ENCODE measurements around the gene NFIC.
"Not testable (repeated sequence)": the region's sequence is repeated elsewhere in the genome, so short reads cannot be mapped to it uniquely, and the experiment has no call there.

Gene NFIC

GRCh38 chr19:3365836-3366752 is at the start of gene NFIC:
Gene NFIC (plus strand): TSS chr19:3366583. CDS start chr19:3366637, 54 bp downstream.
- peak; percentile 86 for DNase-seq

DNA sequence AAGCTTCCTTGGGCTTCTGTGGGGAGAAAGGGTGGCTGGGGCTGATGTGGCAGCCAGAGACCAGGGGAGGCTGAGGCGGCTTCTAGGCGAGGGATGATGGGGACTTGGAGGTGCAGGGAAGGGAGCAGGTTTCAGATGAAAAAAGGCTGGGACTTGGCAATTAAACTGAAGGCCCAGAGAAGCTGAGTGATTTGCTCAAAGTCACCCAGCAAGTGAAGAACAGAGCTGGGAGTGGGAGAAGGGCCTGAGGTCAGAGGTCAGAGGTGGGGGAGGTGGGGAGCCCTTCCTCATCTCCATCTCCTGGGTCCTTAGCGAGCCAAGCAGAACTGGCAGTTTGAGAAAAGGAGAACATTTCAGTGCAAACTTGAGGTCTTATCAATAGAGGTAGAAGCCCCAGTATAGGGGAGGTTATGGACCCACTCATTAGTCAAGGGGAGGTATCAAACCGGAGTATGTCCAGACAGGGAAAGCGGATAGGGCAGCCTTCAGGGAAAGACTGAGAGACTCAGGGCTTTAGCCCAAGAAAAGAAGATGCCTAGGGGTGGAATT is 49.6 kb upstream of the NFIC start:
- DNase-seq, result no peak

GRCh38 chr19:3319643-3320353 is 46.6 kb upstream of the NFIC start:
- no peak for DNase-seq

GRCh38 chr19:3320354-3320670 is 46.1 kb upstream of the NFIC start:
- DNase-seq, result no peak

DNA sequence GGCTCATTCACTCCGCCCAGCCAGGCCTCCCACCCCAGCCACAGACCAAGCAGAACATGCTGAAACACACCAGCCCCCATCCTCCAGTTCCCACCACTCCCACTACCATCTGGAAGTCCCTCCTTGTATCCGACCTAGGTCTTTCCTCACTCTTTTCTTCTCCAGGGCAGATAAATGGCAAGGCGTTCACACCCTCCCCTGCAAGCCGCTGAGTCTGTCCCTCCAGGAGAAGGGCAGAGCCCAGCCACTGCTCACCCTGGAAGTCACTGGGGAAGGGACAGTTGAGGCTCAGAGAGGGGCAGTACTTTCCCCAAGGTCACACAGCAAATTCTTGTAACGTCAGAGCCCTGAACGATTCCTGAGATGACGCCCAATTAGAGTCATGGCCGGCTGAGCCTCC is 45.5 kb upstream of the NFIC start:
- no peak for DNase-seq

DNA sequence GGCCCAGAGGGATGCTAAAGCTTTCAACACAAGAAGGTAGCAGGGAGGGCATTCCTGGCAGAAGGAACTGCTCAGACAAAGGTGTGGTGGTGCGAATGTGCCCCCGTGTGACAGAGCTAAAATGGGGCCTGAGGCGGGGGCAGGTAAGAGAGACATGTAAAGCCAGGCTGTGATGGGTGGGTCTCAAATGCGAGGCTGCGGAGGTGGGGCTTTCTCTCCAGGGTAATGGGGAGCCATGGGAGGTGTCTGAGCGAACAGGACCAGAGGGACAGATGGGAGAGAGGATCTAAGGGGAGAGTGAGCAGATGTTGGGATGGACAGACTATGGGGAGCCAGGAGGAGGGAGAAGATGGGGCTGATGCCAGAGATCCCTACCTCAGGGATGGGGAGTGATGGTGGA is 44.7 kb upstream of the NFIC start:
- DNase-seq, result no peak

GRCh38 chr19:3322199-3322978 is 44.0 kb upstream of the NFIC start:
- no peak for DNase-seq

DNA sequence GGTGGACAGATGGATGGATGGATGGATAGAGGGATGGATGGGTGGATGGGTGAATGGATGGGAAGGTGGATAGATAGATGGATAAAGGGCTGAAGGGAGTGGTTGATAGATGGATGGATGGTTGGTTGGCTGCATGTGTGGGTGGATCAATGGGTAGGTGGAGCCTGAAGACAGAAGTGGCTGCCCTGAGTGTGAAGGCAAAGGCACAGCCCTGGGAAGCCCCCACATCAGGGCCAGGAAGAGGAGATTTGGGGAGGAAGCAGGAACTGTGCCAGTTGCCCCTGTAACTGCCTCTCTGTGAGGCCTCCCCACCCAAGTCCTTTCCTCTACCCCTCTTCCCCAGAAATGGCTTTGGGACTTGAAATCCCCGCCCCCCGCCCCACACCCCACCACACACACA is 43.4 kb upstream of the NFIC start:
- no peak for DNase-seq

- DNase-seq, result no peak
These were observed 42.7 kb upstream of the NFIC start for GRCh38 chr19:3323658-3324057.

GRCh38 chr19:3324405-3324856 is 42.0 kb upstream of the NFIC start:
- no peak for DNase-seq

DNA sequence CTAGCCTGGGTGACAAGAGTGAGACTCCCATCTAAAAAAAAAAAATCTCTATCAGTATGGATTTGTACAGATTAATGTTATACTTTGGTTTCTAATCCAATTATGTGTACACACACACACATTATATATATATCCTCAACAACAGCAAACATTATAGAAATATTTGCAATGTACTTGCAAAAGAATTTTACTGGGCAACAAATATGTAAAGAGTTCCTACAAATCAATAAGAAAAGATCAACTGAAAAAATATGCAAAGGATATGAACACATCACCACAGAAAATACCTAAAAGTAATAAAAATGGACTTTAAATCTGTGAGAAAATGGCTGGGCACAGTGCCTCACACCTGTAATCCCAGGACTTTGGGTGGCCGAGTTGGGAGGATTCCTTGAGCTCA is 40.9 kb upstream of the NFIC start:
- DNase-seq, result no peak

DNA sequence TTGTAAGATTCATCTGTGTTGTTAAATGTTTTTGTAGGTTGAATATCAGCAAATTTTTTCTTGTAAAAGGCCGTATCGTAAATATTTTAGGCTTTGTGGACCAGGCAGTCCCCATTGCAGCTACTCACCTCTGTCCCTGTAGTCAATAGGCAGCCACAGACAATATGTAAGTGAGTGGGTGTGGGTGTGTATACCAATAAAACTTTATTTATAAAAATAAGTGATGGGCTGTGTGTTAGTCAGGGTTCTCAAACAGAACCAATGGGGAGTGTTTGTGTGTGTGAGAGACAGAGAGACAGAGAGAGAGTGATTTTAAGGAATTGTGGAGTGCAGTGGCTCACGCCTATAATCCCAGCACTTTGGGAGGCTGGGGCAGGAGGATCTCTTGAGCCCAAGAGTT is 37.6 kb upstream of the NFIC start:
- DNase-seq, result no peak

GRCh38 chr19:3330047-3330446 is 36.3 kb upstream of the NFIC start:
- DNase-seq, result no peak

DNA sequence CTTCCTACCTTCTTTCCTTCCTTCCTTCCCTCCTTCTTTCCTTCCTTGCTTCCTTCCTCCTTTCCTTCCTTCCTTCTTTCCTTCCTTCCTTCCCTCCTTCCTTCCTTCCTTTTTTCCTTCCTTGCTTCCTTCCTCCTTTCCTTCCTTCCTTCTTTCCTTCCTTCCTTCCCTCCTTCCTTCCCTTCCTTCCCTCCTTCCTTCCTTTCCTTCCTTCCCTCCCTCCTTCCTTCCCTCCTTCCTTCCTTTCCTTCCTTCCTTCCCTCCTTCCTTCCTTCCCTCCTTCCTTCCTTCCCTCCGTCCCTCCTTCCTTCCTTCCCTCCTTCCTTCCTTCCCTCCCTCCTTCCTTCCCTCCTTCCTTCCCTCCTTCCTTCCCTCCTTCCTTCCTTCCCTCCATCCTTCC is 34.2 kb upstream of the NFIC start:
- not testable (repeated sequence) for DNase-seq

GRCh38 chr19:3333020-3333583 is 33.3 kb upstream of the NFIC start:
- no peak for DNase-seq

GRCh38 chr19:3333662-3334061 is 32.7 kb upstream of the NFIC start:
- peak; percentile 46 for DNase-seq

- not testable (repeated sequence) for DNase-seq
These were observed 31.5 kb upstream of the NFIC start for GRCh38 chr19:3334749-3335430.

- DNase-seq, result peak; percentile 76
These were observed 30.7 kb upstream of the NFIC start for GRCh38 chr19:3335431-3336350.

GRCh38 chr19:3336351-3336679 is 30.1 kb upstream of the NFIC start:
- no peak for DNase-seq

- DNase-seq, result peak; percentile 84
These were observed 29.5 kb upstream of the NFIC start for GRCh38 chr19:3336680-3337523.
